HUDEP-2 (cell line): ENCODE results near the gene DDAH1.

ENCODE experiments used
- DNase-seq, 76 experiments: peaks; one replicate each; lab custom pipeline; 2025; ENCODE audit not compliant: unreplicated experiment in 76 of 76; lab: John Stamatoyannopoulos, UW

Gene DDAH1

GRCh38 chr1:85445906-85446305 is 19.1 kb downstream of the DDAH1 start:
- no peak for DNase-seq

- DNase-seq = no peak
Observed at GRCh38 chr1:85444381-85444780, 20.6 kb downstream of the DDAH1 start.

- DNase-seq = no peak
Observed at GRCh38 chr1:85440612-85441011, 24.3 kb downstream of the DDAH1 start.

DNA sequence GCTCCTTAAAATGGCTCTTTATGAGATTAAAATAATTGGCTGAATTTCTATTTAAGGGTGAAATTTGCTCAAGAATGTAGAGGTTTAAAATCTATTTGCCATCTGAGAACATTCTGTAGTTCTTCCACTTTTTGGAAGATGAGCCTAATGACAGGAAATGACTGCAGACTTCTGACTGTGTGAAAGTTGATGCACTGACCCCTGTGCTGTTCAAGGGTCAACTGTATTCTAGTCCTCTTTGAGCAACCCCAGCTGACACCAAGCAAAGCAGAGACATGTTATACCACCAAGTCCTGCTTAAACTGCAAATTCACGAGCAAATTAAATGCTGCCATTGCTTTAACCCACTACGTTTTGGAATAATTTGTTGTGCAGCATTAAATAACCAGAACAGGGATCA is 26.6 kb downstream of the DDAH1 start:
- DNase-seq = no peak

GRCh38 chr1:85437139-85437538 is 27.8 kb downstream of the DDAH1 start:
- no peak for DNase-seq

DNA sequence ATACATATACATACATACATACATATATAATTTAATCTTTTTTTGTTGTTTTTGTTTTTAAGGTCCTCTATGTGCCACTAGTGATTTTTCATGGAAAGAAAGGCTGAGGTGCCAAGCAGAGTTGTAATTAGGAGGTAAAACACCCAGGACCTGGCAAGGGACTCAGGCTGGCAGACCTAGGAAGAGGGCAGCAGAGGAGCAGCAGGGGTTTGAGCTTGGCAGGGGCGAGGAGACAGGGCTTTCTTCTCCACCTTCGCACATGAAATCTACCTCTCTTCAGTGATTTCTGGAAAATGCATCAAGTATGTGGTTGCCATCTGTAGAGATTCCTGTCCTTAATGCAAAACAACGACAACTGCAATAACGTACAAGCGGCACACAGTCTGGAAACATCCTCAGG is 31.9 kb downstream of the DDAH1 start:
- no peak for DNase-seq

DNA sequence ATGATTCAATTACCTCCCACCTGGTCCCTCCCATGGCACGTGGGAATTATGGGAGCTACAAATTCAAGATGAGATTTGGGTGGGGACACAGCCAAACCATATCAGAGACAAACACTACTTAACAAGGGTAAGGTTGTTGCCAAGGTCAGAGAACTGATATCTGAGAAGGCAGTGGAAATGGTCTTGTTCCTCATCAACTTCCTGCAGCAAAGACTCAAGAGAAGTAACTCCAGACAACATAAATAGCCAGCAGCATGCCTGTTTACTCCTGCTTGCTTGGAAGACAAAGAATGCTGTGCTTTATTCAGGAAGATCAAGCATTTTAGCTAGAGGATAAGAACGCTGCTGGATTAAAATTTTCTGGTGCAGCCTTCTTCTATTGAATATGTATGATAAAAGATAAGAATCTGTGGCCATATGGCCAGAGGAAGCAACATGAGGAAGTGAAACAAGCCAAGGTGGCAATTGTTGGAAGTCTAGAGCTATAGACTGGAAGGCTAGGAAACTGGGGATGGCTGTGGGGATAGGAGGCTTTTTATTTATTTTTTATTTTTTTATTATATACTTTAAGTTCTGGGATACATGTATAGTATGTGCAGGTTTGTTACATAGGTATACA is 36.4 kb downstream of the DDAH1 start:
- no peak for DNase-seq

DNA sequence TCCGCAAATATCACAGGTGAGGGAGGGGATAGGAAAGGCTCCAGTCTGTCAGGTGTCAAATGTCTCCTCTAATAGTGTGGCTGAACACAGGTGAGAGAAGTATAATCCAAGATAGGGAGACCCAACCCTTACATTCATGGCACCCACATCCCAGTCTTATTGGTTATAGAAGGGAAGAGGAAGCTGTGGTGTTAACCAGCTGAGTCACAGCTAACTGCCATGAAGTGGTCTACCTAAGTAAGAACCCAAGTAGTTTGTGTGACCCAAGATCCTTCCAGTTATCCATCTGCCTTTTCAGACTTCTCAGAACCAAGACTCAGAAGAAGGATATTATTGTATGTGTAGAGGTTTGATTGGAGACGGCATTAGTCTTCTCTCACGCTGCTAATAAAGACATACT is 37.1 kb downstream of the DDAH1 start:
- DNase-seq = no peak

- DNase-seq = no peak
Observed at GRCh38 chr1:85427331-85427730, 37.6 kb downstream of the DDAH1 start.

DNA sequence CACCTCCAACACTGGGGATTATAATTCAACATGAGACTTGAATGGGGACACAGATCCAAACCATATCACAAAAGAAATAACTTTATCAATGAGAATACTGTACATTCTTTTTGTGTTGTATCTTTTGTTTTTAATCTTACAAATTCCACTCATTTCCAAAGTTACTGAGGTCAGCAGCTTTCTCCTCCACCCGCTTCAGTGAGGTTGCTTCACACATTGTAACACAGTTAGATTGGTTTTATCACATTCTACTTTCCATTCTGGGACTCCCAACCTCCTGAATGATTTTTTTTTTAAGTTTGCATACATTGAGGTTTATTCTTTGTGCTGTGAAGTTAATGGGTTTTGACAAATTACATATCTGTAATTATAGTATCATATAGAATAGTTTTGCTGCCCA is 43.8 kb downstream of the DDAH1 start:
- DNase-seq = no peak

- DNase-seq = no peak
Observed at GRCh38 chr1:85420199-85420598, 44.8 kb downstream of the DDAH1 start.

- no peak for DNase-seq
Observed at GRCh38 chr1:85417876-85418275, 47.1 kb downstream of the DDAH1 start.

DNA sequence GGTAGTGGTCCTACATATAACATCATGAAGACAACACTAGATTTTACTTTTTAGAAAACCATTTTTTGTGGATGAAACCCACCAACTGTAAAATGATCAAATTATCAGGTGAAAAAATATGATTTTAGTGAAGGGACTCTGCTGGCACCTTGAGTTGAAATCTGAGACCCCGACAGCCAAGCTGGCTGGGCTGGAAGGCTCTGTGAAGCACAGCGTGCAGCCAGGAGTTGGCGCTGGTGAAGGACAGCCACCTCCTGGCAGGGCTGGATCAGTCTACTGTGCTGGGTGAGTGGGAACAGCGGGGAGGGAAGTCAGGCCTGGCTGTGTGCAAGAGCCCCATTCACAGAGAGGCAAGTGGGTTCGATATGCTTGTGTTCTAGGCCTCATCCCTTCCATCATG is 47.9 kb downstream of the DDAH1 start:
- DNase-seq = no peak

GRCh38 chr1:85413169-85413568 is 51.8 kb downstream of the DDAH1 start:
- no peak for DNase-seq

GRCh38 chr1:85411567-85412305 is 53.2 kb downstream of the DDAH1 start:
- no peak for DNase-seq

DNA sequence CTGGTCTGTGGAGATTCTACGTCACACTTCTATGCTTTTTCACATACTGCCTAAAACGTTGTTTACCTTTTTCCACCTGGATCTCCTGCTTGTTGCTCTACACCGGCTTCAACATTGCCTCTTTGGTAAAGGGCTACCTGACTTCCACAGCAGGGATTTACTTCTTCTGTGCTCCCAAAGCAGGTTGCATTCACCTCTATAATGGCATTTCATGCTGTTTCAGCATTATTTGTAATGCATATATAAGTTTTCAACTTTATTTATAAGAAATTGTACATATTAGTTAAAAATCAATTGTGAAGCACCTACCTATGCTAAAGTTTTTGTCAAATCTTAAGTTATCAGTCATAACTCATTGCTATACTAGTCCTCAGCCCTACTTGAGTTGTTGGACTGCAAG is 55.4 kb downstream of the DDAH1 start:
- DNase-seq = no peak

DNA sequence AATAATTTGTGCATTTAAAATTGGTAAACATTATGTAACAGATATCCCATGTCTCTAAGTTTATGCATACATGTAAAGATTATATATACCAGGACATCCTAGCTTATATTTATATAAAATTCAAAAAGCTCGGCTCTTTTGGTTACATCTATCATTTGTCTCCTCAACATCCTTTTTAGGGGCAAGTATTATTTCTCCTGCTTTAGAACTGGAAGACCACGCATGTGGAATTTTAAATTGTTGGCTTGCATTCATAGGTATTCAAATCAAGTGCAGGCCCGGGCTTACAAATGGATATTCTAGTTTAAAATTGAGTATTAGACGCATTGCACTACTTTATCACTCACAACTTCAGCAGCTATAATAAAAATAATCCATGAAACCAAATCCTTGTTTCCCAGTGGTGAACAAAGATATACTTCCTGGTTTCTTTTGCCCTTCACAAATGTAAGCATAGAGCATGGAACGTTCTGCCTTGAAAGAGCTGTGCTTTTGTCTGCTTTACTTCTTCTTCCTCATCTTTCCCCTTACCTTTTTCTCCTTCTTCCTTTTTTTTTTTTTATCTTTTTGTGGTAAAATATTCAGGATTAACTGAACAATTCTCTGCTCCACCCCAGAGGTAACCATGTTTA is 57.1 kb downstream of the DDAH1 start:
- DNase-seq = no peak

DNA sequence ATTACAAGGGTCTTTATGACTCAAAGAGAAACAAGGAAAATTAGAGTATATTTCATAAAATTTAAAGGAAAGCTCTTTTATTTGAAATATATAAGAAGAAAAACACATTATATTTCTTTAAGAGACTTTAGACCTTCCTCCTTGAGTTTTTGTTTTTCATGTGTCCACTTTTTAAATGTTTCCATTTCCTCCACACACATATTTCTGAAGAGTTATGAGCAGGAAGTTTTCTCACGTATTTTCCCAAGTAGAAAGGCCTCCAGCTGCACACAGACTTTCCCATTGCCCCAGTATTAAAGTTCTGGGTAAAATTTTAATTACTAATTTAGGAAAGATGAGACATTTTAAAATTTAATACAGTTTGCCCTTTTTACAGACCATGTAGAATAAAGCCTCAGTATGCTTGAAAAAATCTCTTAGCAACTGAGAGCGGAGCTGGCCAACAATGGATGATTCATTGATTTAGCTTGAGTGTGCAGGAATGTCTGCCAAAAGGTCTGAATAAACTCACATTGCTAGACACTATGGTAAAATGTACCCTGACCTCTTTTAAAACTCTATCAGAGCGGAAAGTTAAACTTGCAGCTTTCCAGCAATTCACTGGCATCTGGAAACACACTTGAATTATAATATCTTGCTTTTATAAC is 57.9 kb downstream of the DDAH1 start:
- no peak for DNase-seq

DNA sequence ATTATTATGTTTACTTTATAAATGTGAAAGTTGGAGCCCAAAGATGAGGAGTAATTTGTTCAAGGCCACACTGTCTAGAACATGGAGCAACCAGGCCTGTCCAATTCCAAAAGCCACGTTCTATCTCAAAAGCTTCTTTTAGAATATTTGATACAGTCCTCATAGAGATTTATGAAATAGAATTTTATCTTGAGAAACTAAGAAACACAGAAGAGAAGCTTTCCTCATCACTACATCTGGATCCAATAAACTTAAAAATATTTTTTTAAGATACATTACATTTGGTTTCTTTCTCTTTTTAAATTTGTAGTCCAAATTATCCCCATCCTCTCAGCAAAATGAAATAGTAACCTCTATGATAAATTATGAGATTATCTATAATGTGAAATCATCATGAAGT is 58.9 kb downstream of the DDAH1 start:
- DNase-seq = no peak

GRCh38 chr1:85404408-85404807 is 60.6 kb downstream of the DDAH1 start:
- DNase-seq = no peak

- no peak for DNase-seq
Observed at GRCh38 chr1:85398391-85399064, 66.4 kb downstream of the DDAH1 start.
